Neuronal stem cell (in vitro differentiated cells): ENCODE results near the gene SERPINA3.

Experiments
- DNase-seq: peaks from one replicate; pipeline ENCODE4 v3.0.0-alpha.2; 2013; ENCODE audit warnings: low spot score
- H2AFZ ChIP-seq: one replicate; pipeline ENCODE4 v1.6.1; 2013; ENCODE audit warnings: mild to moderate bottlenecking, low read length, inconsistent platforms
- H2AK5ac ChIP-seq: 2 replicates; pipeline ENCODE4 v1.6.1; 2013; ENCODE audit warnings: low read depth, mild to moderate bottlenecking, inconsistent platforms, low read length, moderate library complexity, mixed read lengths
- H2BK120ac ChIP-seq: 2 replicates; pipeline ENCODE4 v1.6.1; 2013; ENCODE audit warnings: low read depth, mild to moderate bottlenecking, inconsistent platforms, low read length, moderate library complexity, mixed read lengths
- H2BK12ac ChIP-seq: one replicate; pipeline ENCODE4 v1.6.1; 2013; ENCODE audit warnings: low read length, inconsistent platforms
- H2BK15ac ChIP-seq: 2 replicates; pipeline ENCODE4 v1.6.1; 2013; ENCODE audit warnings: mild to moderate bottlenecking, low read length, inconsistent platforms, mixed read lengths
- H2BK5ac ChIP-seq: one replicate; pipeline ENCODE4 v1.6.1; 2013; ENCODE audit warnings: inconsistent platforms, mild to moderate bottlenecking, low read length, moderate library complexity
- H3K14ac ChIP-seq: one replicate; pipeline ENCODE4 v1.6.1; 2013; ENCODE audit warnings: low read length, inconsistent platforms
- H3K18ac ChIP-seq: 2 replicates; pipeline ENCODE4 v1.6.1; 2013; ENCODE audit warnings: low read length, inconsistent platforms
- H3K23ac ChIP-seq: 2 replicates; pipeline ENCODE4 v1.6.1; 2013; ENCODE audit warnings: low read depth, mild to moderate bottlenecking, mixed read lengths, low read length, inconsistent platforms; ENCODE audit not compliant: poor library complexity
- H3K27ac ChIP-seq: replicated peaks from 3 replicates; pipeline ENCODE4 v1.5.1; 2013; ENCODE audit warnings: low read length, inconsistent platforms
- H3K27me3 ChIP-seq, 3 experiments: 2 replicates each; pipeline ENCODE4 v1.6.1; 2013; ENCODE audit warnings: low read length in 3 of 3, mild to moderate bottlenecking in 2 of 3, inconsistent platforms in 1 of 3, low read depth in 1 of 3, mixed read lengths in 1 of 3, moderate library complexity in 1 of 3; ENCODE audit not compliant: control insufficient read depth in 3 of 3, insufficient read depth in 3 of 3
- H3K36me3 ChIP-seq, 2 donors: replicated peaks in 1 of 2; 2 replicates each; pipeline ENCODE4 v1.6.1; 2013; ENCODE audit warnings: low read length in 2 of 2; ENCODE audit not compliant: control insufficient read depth in 2 of 2, insufficient read depth in 2 of 2
- H3K4ac ChIP-seq: 2 replicates; pipeline ENCODE4 v1.6.1; 2013; ENCODE audit warnings: inconsistent platforms, mild to moderate bottlenecking, low read length, moderate library complexity
- H3K4me1 ChIP-seq, 2 donors: 1 replicate in 1 of 2; 2 replicates in 1 of 2; pipeline ENCODE4 v1.6.1; 2013; ENCODE audit warnings: low read length in 2 of 2, low read depth in 1 of 2; ENCODE audit not compliant: control insufficient read depth in 2 of 2, insufficient read depth in 1 of 2
- H3K4me2 ChIP-seq: one replicate; pipeline ENCODE4 v1.6.1; 2013; ENCODE audit warnings: mild to moderate bottlenecking, low read length, inconsistent platforms; ENCODE audit not compliant: insufficient read depth, poor library complexity, severe bottlenecking
- H3K4me3 ChIP-seq, 2 donors: 2 replicates each; pipeline ENCODE4 v1.5.1; 2013; ENCODE audit warnings: low read length in 2 of 2, mild to moderate bottlenecking in 2 of 2, inconsistent platforms in 1 of 2, moderate library complexity in 1 of 2
- H3K79me1 ChIP-seq: one replicate; pipeline ENCODE4 v1.6.1; 2013; ENCODE audit warnings: low read depth, mild to moderate bottlenecking, inconsistent platforms, low read length, moderate library complexity
- H3K9ac ChIP-seq: one replicate; pipeline ENCODE4 v1.6.1; 2013; ENCODE audit warnings: mild to moderate bottlenecking, low read depth, low read length, inconsistent platforms; ENCODE audit not compliant: poor library complexity
- H3K9me3 ChIP-seq, 2 donors: replicated peaks in 1 of 2; 2 replicates each; pipeline versions ENCODE3 to v1.6.1; 2013; ENCODE audit warnings: low read length in 2 of 2, mild to moderate bottlenecking in 2 of 2, inconsistent platforms in 1 of 2, low read depth in 1 of 2, mixed read lengths in 1 of 2, moderate library complexity in 1 of 2; ENCODE audit not compliant: control insufficient read depth in 2 of 2, insufficient read depth in 1 of 2
- H4K8ac ChIP-seq: one replicate; pipeline ENCODE4 v1.6.1; 2013; ENCODE audit warnings: low read depth, mild to moderate bottlenecking, inconsistent platforms, low read length, moderate library complexity
- H4K91ac ChIP-seq: one replicate; pipeline ENCODE4 v1.6.1; 2013; ENCODE audit warnings: low read length, low read depth, mild to moderate bottlenecking, inconsistent platforms; ENCODE audit not compliant: poor library complexity
- WGBS, 2 donors: extraction: QIAGEN DNeasy Blood & Tissue Kit; methylation state at CpG; one replicate each; pipeline ENCODE4 v1.1.7; 2013; ENCODE audit warnings: missing lambda C conversion rate in 2 of 2, mixed read lengths in 1 of 2; ENCODE audit not compliant: insufficient read length in 2 of 2, insufficient replicate concordance in 1 of 2; ENCODE audit errors: extremely low coverage in 2 of 2; 5-methylcytosine and 5-hydroxymethylcytosine counted together

SERPINA3 gene

DNA sequence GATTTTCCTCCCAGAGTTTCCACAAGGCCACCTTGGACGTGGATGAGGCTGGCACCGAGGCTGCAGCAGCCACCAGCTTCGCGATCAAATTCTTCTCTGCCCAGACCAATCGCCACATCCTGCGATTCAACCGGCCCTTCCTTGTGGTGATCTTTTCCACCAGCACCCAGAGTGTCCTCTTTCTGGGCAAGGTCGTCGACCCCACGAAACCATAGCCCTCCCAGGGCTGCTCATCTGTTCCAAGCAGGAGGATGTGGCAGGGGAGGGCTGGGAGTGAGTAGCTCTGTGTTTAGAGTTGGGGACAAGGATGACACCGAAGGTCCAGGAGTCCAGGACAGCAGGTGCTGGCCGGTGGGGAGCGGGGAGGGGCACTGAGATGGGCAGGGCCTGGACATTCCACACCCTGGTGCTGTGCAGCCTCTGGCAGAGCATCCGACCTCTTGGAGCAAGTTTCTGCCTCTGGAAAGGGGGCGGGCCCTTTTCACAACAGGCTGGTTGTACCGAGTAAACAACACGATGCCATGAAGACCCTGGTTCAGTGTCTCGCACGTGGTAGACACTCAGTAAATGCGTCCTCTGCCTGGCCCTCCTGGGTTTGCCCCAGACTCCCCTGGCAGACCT, 42.7 kb upstream of the SERPINA3 start:
- Histone ChIP-seq H3K4me3 (no peak overlapping the region), H3K9me3 (no peaks in the 10 kb centered on the region), H3K18ac (no peak overlapping the region), H2AFZ (no peak overlapping the region), H3K4me1 (no peaks in the 10 kb centered on the region), H2AK5ac (no peak overlapping the region), H3K27ac (no peak overlapping the region), H3K27me3 (no peaks in the 10 kb centered on the region), H2BK120ac (no peak overlapping the region), H3K14ac (no peak overlapping the region), H3K4ac (no peak overlapping the region), H2BK5ac (no peak overlapping the region), H4K8ac (no peak overlapping the region), H3K23ac (no peak overlapping the region), H3K9ac (no peak overlapping the region), H3K36me3 (no peaks in the 10 kb centered on the region), H4K91ac (no peak overlapping the region), H2BK15ac (no peak overlapping the region), H2BK12ac (no peak overlapping the region), H3K79me1 (no peaks in the 10 kb centered on the region), H3K4me2 (no peak overlapping the region)
- no peak for DNase-seq
- no CpG with 5 or more reads among the region's 20 CpGs for WGBS, 2 donors

GRCh38 chr14:94570002-94570400, 42.2 kb upstream of the SERPINA3 start:
- Histone ChIP-seq H3K79me1 (no peaks in the 10 kb centered on the region), H3K23ac (no peak overlapping the region), H3K14ac (no peak overlapping the region), H2BK12ac (no peak overlapping the region), H3K27ac (no peak overlapping the region), H3K4me3 (no peak overlapping the region), H2AFZ (no peak overlapping the region), H3K4me1 (no peaks in the 10 kb centered on the region), H4K91ac (no peak overlapping the region), H2BK120ac (no peak overlapping the region), H2AK5ac (no peak overlapping the region), H4K8ac (no peak overlapping the region), H3K9me3 (no peaks in the 10 kb centered on the region), H3K4ac (no peak overlapping the region), H3K4me2 (no peak overlapping the region), H2BK15ac (no peak overlapping the region), H3K9ac (no peak overlapping the region), H3K36me3 (no peaks in the 10 kb centered on the region), H2BK5ac (no peak overlapping the region), H3K18ac (no peak overlapping the region), H3K27me3 (no peaks in the 10 kb centered on the region)
- WGBS, 2 donors = no CpG with 5 or more reads among the region's 6 CpGs
- no peak for DNase-seq

DNA sequence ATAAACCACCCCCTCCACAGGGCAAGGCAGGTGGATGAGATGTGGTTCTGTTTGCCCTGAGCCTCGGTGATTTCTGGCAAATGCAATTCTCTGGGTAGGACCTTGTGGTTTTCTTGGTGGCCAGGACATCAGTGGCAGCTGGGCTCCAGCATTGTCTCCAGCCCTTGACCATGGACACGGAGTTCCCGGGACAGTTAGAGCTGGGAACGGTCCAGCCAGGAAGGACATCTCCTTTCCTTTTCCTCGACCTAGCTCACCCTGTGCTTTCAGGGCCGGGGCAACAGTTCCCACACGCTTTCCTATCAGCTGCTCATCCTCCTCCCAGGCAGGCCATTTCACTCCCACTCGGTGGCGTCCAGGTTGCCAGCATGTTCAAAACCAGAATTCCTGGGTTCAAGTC, 41.8 kb upstream of the SERPINA3 start:
- H3K79me1 ChIP-seq = no peaks in the 10 kb centered on the region
- no peak overlapping the region for H3K18ac ChIP-seq
- no peaks in the 10 kb centered on the region for H3K4me1 ChIP-seq
- no peak overlapping the region for H2BK5ac ChIP-seq
- WGBS, 2 donors = no CpG with 5 or more reads among the region's 9 CpGs
- no peak overlapping the region for H3K4me3 ChIP-seq
- H2BK12ac ChIP-seq = no peak overlapping the region
- no peak overlapping the region for H2AK5ac ChIP-seq
- no peak overlapping the region for H3K4me2 ChIP-seq
- H2BK15ac ChIP-seq = no peak overlapping the region
- DNase-seq = no peak
- no peak overlapping the region for H2BK120ac ChIP-seq
- no peak overlapping the region for H2AFZ ChIP-seq
- no peak overlapping the region for H3K9ac ChIP-seq
- H3K23ac ChIP-seq = no peak overlapping the region
- no peak overlapping the region for H3K4ac ChIP-seq
- no peak overlapping the region for H3K14ac ChIP-seq
- no peak overlapping the region for H4K8ac ChIP-seq
- no peaks in the 10 kb centered on the region for H3K9me3 ChIP-seq
- no peak overlapping the region for H4K91ac ChIP-seq
- no peak overlapping the region for H3K27ac ChIP-seq
- H3K36me3 ChIP-seq = no peaks in the 10 kb centered on the region
- no peaks in the 10 kb centered on the region for H3K27me3 ChIP-seq

- no peak overlapping the region for H3K23ac ChIP-seq
Observed at GRCh38 chr14:94571395-94571794, 40.8 kb upstream of the SERPINA3 start.

More at GRCh38 chr14:94571395-94571794, 40.8 kb upstream of the SERPINA3 start:
- no peaks in the 10 kb centered on the region for H3K4me1 ChIP-seq
- no peaks in the 10 kb centered on the region for H3K79me1 ChIP-seq
- H3K4ac ChIP-seq = no peak overlapping the region
- no peaks in the 10 kb centered on the region for H3K27me3 ChIP-seq
- H2AFZ ChIP-seq = no peak overlapping the region
- H3K27ac ChIP-seq = no peak overlapping the region
- H2BK15ac ChIP-seq = no peak overlapping the region
- no peak overlapping the region for H3K9ac ChIP-seq
- WGBS, 2 donors = no CpG with 5 or more reads among the region's 7 CpGs
- no peak overlapping the region for H2BK12ac ChIP-seq
- H2AK5ac ChIP-seq = no peak overlapping the region
- no peak overlapping the region for H3K4me2 ChIP-seq
- no peak overlapping the region for H3K14ac ChIP-seq
- no peak overlapping the region for H4K8ac ChIP-seq
- H2BK120ac ChIP-seq = no peak overlapping the region
- H3K18ac ChIP-seq = peak overlapping the region; percentile 29
- no peaks in the 10 kb centered on the region for H3K36me3 ChIP-seq
- no peak overlapping the region for H3K4me3 ChIP-seq
- H2BK5ac ChIP-seq = no peak overlapping the region
- no peak for DNase-seq
- peaks cover 0 to 2% of the 10 kb centered on the region in 2 donors for H3K9me3 ChIP-seq
- no peak overlapping the region for H4K91ac ChIP-seq
